Measurements from ENCODE around the gene S100A7A. TPM values are rescaled to one million over a fixed set of nuclear protein-coding genes. Genes with fewer than 3 reads are reported as not detected.

S100A7A gene
- total and polyA plus RNA-seq, 2 donors (not counting 3 experiments of a cell fraction or from before 2014, with no cell fraction given), result not detected

DNA sequence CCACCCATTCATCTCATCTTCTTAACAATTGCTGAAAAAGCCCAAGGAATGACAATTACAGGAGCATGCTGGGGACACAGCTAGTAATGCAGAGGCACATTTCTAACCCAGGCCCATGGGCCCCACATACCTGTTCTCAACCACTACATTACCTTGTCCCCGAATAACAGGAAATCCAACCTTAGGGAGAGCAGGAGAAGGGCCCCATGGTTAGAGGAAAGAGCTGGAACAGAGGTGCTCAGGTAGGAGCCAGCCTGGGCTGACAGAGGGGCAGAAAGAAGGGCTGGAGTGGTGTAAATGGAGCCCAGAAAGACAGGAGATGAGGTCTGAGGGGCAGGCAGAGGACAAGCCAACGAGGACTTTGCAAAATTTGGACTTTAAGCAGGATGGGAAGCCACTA, 14.1 kb upstream of the S100A7A start:
- Histone ChIP-seq H3K27me3 (ENCODE audit: control insufficient read depth in 2 of 2, insufficient read depth in 2 of 2, low read length in 2 of 2) (peaks cover 0 to 2% of the 10 kb centered on the region in 2 experiments), H3K36me3 (ENCODE audit: control insufficient read depth in 2 of 2, extremely low read depth in 1 of 2, insufficient read depth in 2 of 2, low read length in 2 of 2) (no peaks in the 10 kb centered on the region), H3K9ac (replicated peaks; ENCODE audit: extremely low read depth, insufficient read depth, low read length) (no peak overlapping the region), H4K20me1 (replicated peaks; ENCODE audit: control insufficient read depth, extremely low read depth, insufficient read depth, low read length) (no peaks in the 10 kb centered on the region), H3K9me3 (replicated peaks; ENCODE audit: control insufficient read depth, insufficient read depth, low read length) (no peaks in the 10 kb centered on the region), H3K27ac (ENCODE audit: insufficient read depth, low read depth, low read length) (no peak overlapping the region), H3K4me1 (ENCODE audit: control insufficient read depth, extremely low read depth, insufficient read depth, low read length) (no peaks in the 10 kb centered on the region), H3K4me3 (replicated peaks in 1 of 3; ENCODE audit: insufficient read depth in 1 of 3, low read depth in 1 of 3, low read length in 3 of 3) (no peak overlapping the region), H2AFZ (ENCODE audit: low read depth, low read length) (no peak overlapping the region), H3K9me1 (replicated peaks; ENCODE audit: control insufficient read depth, extremely low read depth, insufficient read depth, low read length) (no peaks in the 10 kb centered on the region), H3K4me2 (ENCODE audit: insufficient read depth, low read length) (no peak overlapping the region), H3K79me2 (ENCODE audit: control insufficient read depth, insufficient read depth, low read length) (no peaks in the 10 kb centered on the region)
- intact Hi-C loops (cut with micrococcal nuclease) (no loop called here), dilution Hi-C loops (cut with MboI; ENCODE audit: extremely low pct_ligation_motif_present, low sequenced_read_pairs) (no loop called here)
- ChIA-PET CTCF (no interaction called here), POLR2A (no interaction called here)
- FAIRE-seq (no peak), DNase-seq (ENCODE audit: low read depth, low spot score) (no peak)
- BruUV-seq (replicated peaks), result no TSS peak
- no peak for TF ChIP-seq MYC (IDR thresholded peaks at IDR 0.05; ENCODE audit: low read depth, low read length)

DNA sequence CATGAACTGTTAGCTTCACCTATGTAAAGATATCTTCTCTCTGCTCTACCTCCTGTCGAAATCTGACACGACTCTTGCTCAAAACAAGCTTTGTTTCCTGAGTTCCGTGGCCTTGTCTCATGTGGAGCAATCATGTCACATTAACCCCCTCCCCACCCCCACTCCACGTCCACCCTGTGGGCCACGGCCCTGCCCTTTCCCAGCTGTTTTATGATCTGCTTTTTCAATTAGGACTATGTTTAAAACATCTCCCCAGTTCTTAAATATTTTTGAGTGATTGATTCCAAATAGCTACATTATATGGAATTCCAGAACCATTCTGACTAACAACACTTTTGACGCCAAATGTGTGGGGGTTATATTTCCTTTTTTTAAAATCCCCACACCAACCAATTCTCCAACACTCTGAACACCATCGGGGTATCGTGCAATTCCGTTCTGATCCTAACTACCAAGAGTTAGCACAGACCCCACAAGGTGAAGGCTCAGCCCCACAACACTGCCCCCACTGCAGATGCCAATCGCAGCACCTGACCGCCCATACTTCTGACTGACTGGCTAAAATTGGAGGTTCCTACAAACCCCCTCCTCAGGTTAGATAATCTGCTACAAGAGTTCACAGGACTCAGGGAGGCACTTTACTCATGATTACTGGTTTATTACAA, 12.8 kb upstream of the S100A7A start:
- dilution Hi-C loops (cut with MboI; ENCODE audit: extremely low pct_ligation_motif_present, low sequenced_read_pairs) (no loop called here), intact Hi-C loops (cut with micrococcal nuclease) (loop anchor here (2.0 kb wide), 1 partner anchor 51 kb away; no protein-coding TSS in a partner anchor)
- TF ChIP-seq CTCF (IDR thresholded peaks at IDR 0.05; ENCODE audit: extremely low read depth in 1 of 2, insufficient read depth in 1 of 2, low read depth in 1 of 2, low read length in 2 of 2) (no peak), JUN (IDR thresholded peaks at IDR 0.05; ENCODE audit: borderline replicate concordance, insufficient read depth, insufficient read length, low read depth) (no peak), POLR2AphosphoS5 (IDR thresholded peaks at IDR 0.05; ENCODE audit: insufficient read depth, low read depth, low read length) (no peak), POLR2A (IDR thresholded peaks at IDR 0.05; ENCODE audit: low read depth, low read length) (no peak)
- TF ChIP-seq, protein P1, sequence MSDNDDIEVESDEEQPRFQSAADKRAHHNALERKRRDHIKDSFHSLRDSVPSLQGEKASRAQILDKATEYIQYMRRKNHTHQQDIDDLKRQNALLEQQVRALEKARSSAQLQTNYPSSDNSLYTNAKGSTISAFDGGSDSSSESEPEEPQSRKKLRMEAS (IDR thresholded peaks at IDR 0.05; ENCODE audit: insufficient read depth, insufficient read length), result no peak
- Histone ChIP-seq H3K9ac (replicated peaks; ENCODE audit: extremely low read depth, insufficient read depth, low read length) (no peak overlapping the region), H2AFZ (ENCODE audit: low read depth, low read length) (no peak overlapping the region), H3K79me2 (ENCODE audit: control insufficient read depth, insufficient read depth, low read length) (no peaks in the 10 kb centered on the region), H3K27ac (ENCODE audit: insufficient read depth, low read depth, low read length) (no peak overlapping the region), H3K9me1 (replicated peaks; ENCODE audit: control insufficient read depth, extremely low read depth, insufficient read depth, low read length) (no peaks in the 10 kb centered on the region), H3K9me3 (replicated peaks; ENCODE audit: control insufficient read depth, insufficient read depth, low read length) (no peaks in the 10 kb centered on the region), H4K20me1 (replicated peaks; ENCODE audit: control insufficient read depth, extremely low read depth, insufficient read depth, low read length) (no peaks in the 10 kb centered on the region), H3K4me1 (ENCODE audit: control insufficient read depth, extremely low read depth, insufficient read depth, low read length) (no peaks in the 10 kb centered on the region), H3K4me3 (replicated peaks in 1 of 3; ENCODE audit: insufficient read depth in 1 of 3, low read depth in 1 of 3, low read length in 3 of 3) (no peak overlapping the region), H3K36me3 (ENCODE audit: control insufficient read depth in 2 of 2, extremely low read depth in 1 of 2, insufficient read depth in 2 of 2, low read length in 2 of 2) (no peaks in the 10 kb centered on the region), H3K4me2 (ENCODE audit: insufficient read depth, low read length) (no peak overlapping the region), H3K27me3 (ENCODE audit: control insufficient read depth in 2 of 2, insufficient read depth in 2 of 2, low read length in 2 of 2) (peaks cover 0 to 2% of the 10 kb centered on the region in 2 experiments)
- DNase-seq (ENCODE audit: low read depth, low spot score) (no peak), FAIRE-seq (no peak)
- BruUV-seq (replicated peaks), result no TSS peak
- ChIA-PET CTCF (interaction anchor here (2.5 kb wide), 1 partner anchor 50 kb away, joined by 5 read pairs; no protein-coding TSS in a partner anchor), POLR2A (no interaction called here)

Measured in endothelial cell of umbilical vein (primary cell).